Tibial artery (tissue), 4 donors: ENCODE measurements around the gene AANAT.

Experiments used
- DNase-seq, 2 donors: peaks; one replicate each; pipeline ENCODE4 v3.0.0-alpha.2; 2019
- H3K27ac ChIP-seq, 2 donors: fragments of 200-600 bp; sonication (generic) in 1 of 2; 1 replicate in 1 of 2; 2 replicates in 1 of 2; pipeline ENCODE4 v1.5.1; 2018 to 2019; ENCODE audit warnings: mild to moderate bottlenecking in 1 of 2
- H3K27me3 ChIP-seq, 2 donors: fragments of 200-600 bp; sonication (generic) in 1 of 2; one replicate each; pipeline versions ENCODE4 v1.5.1 to v1.6.0; 2016 to 2019
- H3K36me3 ChIP-seq, 3 donors: fragments of 200-600 bp; sonication (generic) in 2 of 3; one replicate each; pipeline ENCODE4 v1.5.1; 2016 to 2019; ENCODE audit warnings: mild to moderate bottlenecking in 2 of 3
- H3K4me1 ChIP-seq, 4 donors: fragments of 200-600 bp; sonication (generic) in 2 of 4; 1 replicate in 3 of 4; 2 replicates in 1 of 4; pipeline ENCODE4 v1.5.1; 2016 to 2019
- H3K4me3 ChIP-seq, 2 donors: fragments of 200-600 bp; sonication (generic) in 1 of 2; 1 replicate in 1 of 2; 2 replicates in 1 of 2; pipeline ENCODE4 v1.5.1; 2018 to 2019; ENCODE audit warnings: mild to moderate bottlenecking in 2 of 2
- H3K9me3 ChIP-seq, 3 donors: fragments of 200-600 bp; sonication (generic) in 1 of 3; one replicate each; pipeline ENCODE4 v1.5.1; 2016 to 2019
- intact Hi-C: fragments of 100-400 bp; cut with DNase I; formaldehyde crosslinking; loops from one replicate; pipeline ENCODE4 v1.15.0; 2023; ENCODE audit warnings: low total_unique reads
- TF ChIP-seq, protein P1 (sequence below), 2 experiments: fragments of 200-600 bp in 1 of 2; fragments of 450-650 bp in 1 of 2; IDR thresholded peaks; one replicate each; pipeline ENCODE4 v1.5.1; 2017 to 2019; ENCODE audit warnings: antibody characterized with exemption in 2 of 2, mild to moderate bottlenecking in 1 of 2, moderate library complexity in 1 of 2

AANAT gene

DNA sequence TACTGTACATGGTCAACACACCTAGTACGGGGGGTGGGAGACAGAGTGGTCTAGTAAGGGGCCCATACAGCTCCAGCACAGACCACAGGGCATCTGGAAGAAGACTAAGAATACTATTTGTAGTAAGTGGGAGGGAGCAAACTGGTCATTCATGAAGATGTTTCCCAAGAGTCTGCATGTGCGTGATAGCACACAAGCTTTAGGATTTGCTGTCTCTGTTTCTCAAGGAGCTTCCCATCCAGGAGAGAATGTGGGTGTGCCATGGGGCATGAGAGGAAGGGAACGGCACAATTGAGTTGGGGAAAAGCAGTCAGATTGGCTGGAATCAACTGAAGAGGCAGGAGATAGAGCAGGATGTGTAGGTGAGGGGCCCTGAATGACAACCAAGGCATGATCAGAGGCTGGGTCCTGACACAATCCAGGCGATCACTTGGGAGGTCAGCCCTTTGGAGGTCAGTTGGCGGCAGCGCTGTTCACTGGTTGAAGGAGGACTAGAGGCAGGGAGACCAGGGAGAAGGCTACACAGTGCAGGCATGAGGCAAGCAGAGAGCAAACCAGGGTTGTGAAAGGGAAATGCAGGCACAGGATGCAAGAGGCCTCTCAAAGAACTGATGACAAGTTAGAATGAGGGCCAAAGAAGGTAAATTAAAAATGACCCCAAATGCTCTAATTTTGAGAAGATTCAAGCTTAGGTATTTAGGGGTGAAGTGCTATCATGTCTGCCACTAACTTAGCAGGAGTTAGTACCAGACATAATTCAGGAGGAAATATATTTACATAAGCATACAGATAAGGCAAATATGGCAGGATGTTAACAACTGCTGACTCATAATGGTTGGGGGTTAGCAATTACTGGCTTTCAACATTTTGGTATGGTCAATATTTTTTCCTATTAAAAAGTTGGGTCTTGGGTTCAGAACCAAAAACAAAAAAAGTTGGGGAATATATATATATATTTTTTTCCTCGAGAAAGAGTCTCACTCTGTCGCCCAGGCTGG lies 24.8 kb upstream of the AANAT start:
- Histone ChIP-seq H3K9me3 (no peaks in the 10 kb centered on the region), H3K27me3 (no peaks in the 10 kb centered on the region), H3K4me3 (no peak overlapping the region), H3K36me3 (no peaks in the 10 kb centered on the region), H3K27ac (no peak overlapping the region), H3K4me1 (peaks cover 0 to 13% (median 3%) of the 10 kb centered on the region in 4 donors)
- intact Hi-C loops = no loop called here
- TF ChIP-seq, protein P1, sequence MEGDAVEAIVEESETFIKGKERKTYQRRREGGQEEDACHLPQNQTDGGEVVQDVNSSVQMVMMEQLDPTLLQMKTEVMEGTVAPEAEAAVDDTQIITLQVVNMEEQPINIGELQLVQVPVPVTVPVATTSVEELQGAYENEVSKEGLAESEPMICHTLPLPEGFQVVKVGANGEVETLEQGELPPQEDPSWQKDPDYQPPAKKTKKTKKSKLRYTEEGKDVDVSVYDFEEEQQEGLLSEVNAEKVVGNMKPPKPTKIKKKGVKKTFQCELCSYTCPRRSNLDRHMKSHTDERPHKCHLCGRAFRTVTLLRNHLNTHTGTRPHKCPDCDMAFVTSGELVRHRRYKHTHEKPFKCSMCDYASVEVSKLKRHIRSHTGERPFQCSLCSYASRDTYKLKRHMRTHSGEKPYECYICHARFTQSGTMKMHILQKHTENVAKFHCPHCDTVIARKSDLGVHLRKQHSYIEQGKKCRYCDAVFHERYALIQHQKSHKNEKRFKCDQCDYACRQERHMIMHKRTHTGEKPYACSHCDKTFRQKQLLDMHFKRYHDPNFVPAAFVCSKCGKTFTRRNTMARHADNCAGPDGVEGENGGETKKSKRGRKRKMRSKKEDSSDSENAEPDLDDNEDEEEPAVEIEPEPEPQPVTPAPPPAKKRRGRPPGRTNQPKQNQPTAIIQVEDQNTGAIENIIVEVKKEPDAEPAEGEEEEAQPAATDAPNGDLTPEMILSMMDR (IDR thresholded peaks at IDR 0.05) = no peak
- no peak for DNase-seq

DNA sequence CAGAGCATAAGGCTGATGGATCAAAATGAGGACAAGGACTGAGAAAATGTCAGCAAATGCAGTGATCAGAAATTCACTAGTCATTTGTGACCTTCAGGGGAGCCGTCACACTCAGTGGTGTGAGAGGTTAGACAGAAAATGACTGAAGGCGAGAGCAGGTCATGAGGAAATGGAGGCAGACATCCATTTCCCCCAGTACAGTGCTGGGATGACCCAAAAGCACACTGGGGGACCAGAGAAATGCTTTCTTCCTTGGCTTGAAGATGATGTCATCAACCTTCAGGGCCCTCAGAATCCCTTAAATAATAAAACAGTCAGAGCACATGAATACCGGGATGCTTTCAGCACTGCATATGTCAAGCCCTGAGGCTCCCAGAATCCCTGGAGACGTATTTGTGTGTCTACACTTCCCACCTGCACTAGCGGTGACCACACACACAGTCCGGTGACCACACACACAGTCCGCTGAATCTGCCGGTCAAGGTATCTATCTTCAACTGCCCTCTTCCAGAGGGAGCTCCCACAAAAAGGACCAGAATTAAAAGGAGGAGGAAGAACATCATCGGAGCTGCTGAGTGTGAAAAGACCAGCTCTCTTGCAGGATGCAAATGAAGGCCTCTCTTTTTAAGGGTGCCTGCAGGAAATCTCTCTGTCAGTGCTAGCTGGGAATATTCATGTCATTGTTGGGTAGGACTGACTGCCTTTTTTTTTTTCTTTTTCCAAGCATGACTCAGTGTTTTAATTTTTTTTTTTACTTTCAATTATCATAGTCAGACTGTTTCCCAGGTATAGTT lies 22.7 kb upstream of the AANAT start:
- Histone ChIP-seq H3K4me3 (no peak overlapping the region), H3K27ac (no peak overlapping the region), H3K27me3 (no peaks in the 10 kb centered on the region), H3K9me3 (no peaks in the 10 kb centered on the region), H3K36me3 (no peaks in the 10 kb centered on the region), H3K4me1 (peaks cover 0 to 29% (median 7%) of the 10 kb centered on the region in 4 donors)
- intact Hi-C loops = no loop called here
- TF ChIP-seq, protein P1 (IDR thresholded peaks at IDR 0.05) = no peak
- DNase-seq = peak in 1 of 2 donors; percentile 28

DNA sequence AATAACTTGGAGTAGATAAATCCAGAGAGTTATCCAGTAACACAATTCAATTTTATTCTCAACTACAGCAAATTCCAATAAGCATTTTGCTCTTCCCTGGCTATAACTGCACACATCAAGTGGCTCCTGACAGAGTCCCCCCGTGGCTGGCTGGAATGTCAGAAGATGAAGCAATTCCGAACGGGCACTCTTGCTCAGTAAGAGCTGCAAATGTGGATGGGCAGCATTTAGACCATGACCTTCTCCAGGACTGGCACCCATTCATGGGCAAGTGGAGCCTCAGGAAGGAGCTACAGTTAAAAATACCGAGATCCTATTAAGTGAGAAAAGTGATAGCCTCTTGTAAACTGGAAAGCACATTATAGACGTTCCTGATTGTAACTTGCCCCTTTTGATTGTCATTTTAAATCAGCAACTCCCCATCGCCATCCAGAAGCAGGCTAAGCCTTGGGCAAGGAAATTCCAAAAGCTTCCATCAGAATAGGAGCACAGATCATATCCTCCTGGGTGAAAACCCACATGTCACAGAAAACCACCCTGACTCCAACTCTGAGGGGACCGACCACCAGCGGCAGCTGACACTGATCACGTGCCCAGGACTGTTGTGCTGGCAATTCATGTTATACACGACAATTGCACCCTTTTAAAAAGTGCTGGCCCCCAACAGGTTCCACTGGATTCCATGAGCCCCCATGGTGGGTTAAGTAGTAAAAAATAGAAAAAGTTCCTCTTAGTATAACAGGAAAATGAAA lies 21.5 kb upstream of the AANAT start:
- no peak overlapping the region for H3K27ac ChIP-seq
- no peak overlapping the region for H3K4me3 ChIP-seq
- intact Hi-C loops = no loop called here
- peaks cover 0 to 30% (median 7%) of the 10 kb centered on the region in 4 donors for H3K4me1 ChIP-seq
- peak in 1 of 2 donors; percentile 32 for DNase-seq
- no peaks in the 10 kb centered on the region for H3K9me3 ChIP-seq
- H3K36me3 ChIP-seq = no peaks in the 10 kb centered on the region
- TF ChIP-seq, protein P1 (IDR thresholded peaks at IDR 0.05) = no peak
- H3K27me3 ChIP-seq = no peaks in the 10 kb centered on the region

DNA sequence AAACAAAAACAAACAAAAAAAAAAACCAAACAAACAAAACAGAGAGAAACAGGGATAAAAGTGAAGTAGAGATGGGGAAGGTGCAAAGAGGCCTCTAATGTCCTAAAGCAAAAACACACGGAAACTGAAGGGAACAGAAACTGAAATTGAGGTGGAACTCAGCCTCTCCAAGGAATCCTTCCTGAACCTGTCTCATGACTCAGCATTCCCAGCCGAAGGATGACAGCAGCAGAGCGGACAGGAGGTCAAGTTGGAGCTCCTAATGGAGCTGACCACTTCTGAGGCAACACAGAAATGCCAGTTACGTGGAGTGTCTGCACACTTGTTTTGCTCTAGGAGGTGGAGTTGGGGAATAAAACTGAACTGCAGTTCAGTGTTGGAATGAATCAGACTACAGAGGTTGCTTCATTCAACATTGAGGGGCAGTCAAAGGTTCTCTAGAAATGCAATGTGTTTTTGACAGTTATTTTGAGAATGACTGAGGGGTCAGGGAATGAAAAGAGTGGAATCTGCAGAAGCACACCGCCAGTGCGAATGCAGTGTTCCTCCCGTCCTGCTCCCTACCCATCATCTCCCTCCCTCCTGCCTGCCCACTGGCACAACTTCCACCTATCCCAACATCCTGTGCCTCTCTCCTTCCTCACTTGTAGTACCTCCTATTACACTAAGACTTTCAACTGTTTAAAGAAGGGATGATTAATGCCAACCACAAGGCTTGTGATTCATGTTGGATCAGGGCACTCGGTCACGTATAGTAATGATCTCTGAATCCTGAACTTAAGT lies 20.8 kb upstream of the AANAT start:
- H3K4me1 ChIP-seq = peaks cover 0 to 38% (median 10%) of the 10 kb centered on the region in 4 donors
- H3K27me3 ChIP-seq = no peaks in the 10 kb centered on the region
- H3K9me3 ChIP-seq = no peaks in the 10 kb centered on the region
- DNase-seq = peak in 1 of 2 donors; percentile 23
- H3K36me3 ChIP-seq = no peaks in the 10 kb centered on the region
- no peak overlapping the region for H3K27ac ChIP-seq
- intact Hi-C loops = no loop called here
- no peak overlapping the region for H3K4me3 ChIP-seq
- TF ChIP-seq, protein P1 (IDR thresholded peaks at IDR 0.05) = no peak
